Endothelial cell of umbilical vein (primary cell): ENCODE data around the gene DPP9. TPM values are rescaled to one million over a fixed set of nuclear protein-coding genes. Genes with fewer than 3 reads are reported as not detected.

ENCODE experiments used
- BruUV-seq: library from RNA; stranded (reverse); fragments of 400-500 nt; replicated peaks from 2 replicates; lab custom pipeline; 2021; lab: Mats Ljungman, UMichigan
- CTCF ChIA-PET: fragments of 300-600, 350-600 bp; sonication (Branson Sonifier 250); formaldehyde crosslinking; loops from one replicate; lab custom pipeline; 2021; ENCODE audit warnings: antibody characterized with exemption, inconsistent platforms; lab: Charles Lee
- POLR2A ChIA-PET: fragments of 300-600, 350-600 bp; sonication (Branson Sonifier 250); formaldehyde crosslinking; loops from one replicate; lab custom pipeline; 2021; ENCODE audit warnings: antibody characterized with exemption, inconsistent platforms; lab: Charles Lee
- DNase-seq: peaks from one replicate; pipeline ENCODE4 v3.0.0-alpha.2; 2011; ENCODE audit warnings: low read depth, low spot score
- FAIRE-seq: peaks from 2 replicates; lab custom pipeline; 2011; peaks lifted over from hg19 to GRCh38; lab: Jason Lieb, UNC
- H2AFZ ChIP-seq: 2 replicates; pipeline ENCODE4 v1.6.0; 2012; ENCODE audit warnings: low read depth, low read length, control low read depth, inconsistent platforms
- H3K27ac ChIP-seq: 2 replicates; pipeline ENCODE4 v1.5.1; 2011; ENCODE audit warnings: low read depth, mild to moderate bottlenecking, control low read depth, low read length, moderate library complexity; ENCODE audit not compliant: insufficient read depth
- H3K27me3 ChIP-seq, 2 experiments: 2 replicates each; pipeline versions ENCODE4 v1.6.0 to v1.6.1; 2011; ENCODE audit warnings: low read length in 2 of 2, mixed read lengths in 1 of 2; ENCODE audit not compliant: control insufficient read depth in 2 of 2, insufficient read depth in 2 of 2
- H3K36me3 ChIP-seq, 2 experiments: 2 replicates in 1 of 2; 3 replicates in 1 of 2; pipeline ENCODE4 v1.5.1; 2011; ENCODE audit warnings: low read length in 2 of 2, mild to moderate bottlenecking in 1 of 2, moderate library complexity in 1 of 2; ENCODE audit not compliant: control insufficient read depth in 2 of 2, insufficient read depth in 2 of 2; ENCODE audit errors: extremely low read depth in 1 of 2
- H3K4me1 ChIP-seq: 3 replicates; pipeline ENCODE4 v1.5.1; 2011; ENCODE audit warnings: mild to moderate bottlenecking, low read length; ENCODE audit not compliant: control insufficient read depth, insufficient read depth; ENCODE audit errors: extremely low read depth
- H3K4me2 ChIP-seq: 2 replicates; pipeline ENCODE4 v1.6.1; 2011; ENCODE audit warnings: low read length, control low read depth, mixed read lengths; ENCODE audit not compliant: insufficient read depth
- H3K4me3 ChIP-seq, 3 experiments: fragments of 200-600 bp in 1 of 3; sonication (generic), shearing (Covaris generic) in 1 of 3; replicated peaks in 1 of 3; 2 replicates each; pipeline ENCODE4 v1.5.1; 2011 to 2016; ENCODE audit warnings: control low read depth in 3 of 3, low read length in 3 of 3, mild to moderate bottlenecking in 2 of 3, inconsistent platforms in 1 of 3, low read depth in 1 of 3, moderate library complexity in 1 of 3; ENCODE audit not compliant: insufficient read depth in 1 of 3
- H3K79me2 ChIP-seq: 2 replicates; pipeline ENCODE4 v1.6.0; 2012; ENCODE audit warnings: low read length, inconsistent platforms; ENCODE audit not compliant: control insufficient read depth, insufficient read depth
- H3K9ac ChIP-seq: replicated peaks from 2 replicates; pipeline ENCODE3; 2011; ENCODE audit warnings: low read length, control low read depth; ENCODE audit not compliant: insufficient read depth; ENCODE audit errors: extremely low read depth
- H3K9me1 ChIP-seq: replicated peaks from 3 replicates; pipeline ENCODE4 v1.6.0; 2011; ENCODE audit warnings: mild to moderate bottlenecking, low read length; ENCODE audit not compliant: control insufficient read depth, insufficient read depth; ENCODE audit errors: extremely low read depth
- H3K9me3 ChIP-seq: replicated peaks from 2 replicates; pipeline ENCODE4 v1.5.1; 2012; ENCODE audit warnings: low read length, inconsistent platforms; ENCODE audit not compliant: control insufficient read depth, insufficient read depth
- H4K20me1 ChIP-seq: replicated peaks from 2 replicates; pipeline ENCODE3; 2011; ENCODE audit warnings: mild to moderate bottlenecking, low read length; ENCODE audit not compliant: control insufficient read depth, insufficient read depth; ENCODE audit errors: extremely low read depth
- CTCF ChIP-seq, 2 donors: IDR thresholded peaks; 1 replicate in 1 of 2; 2 replicates in 1 of 2; pipeline ENCODE4 v1.5.1; 2011; ENCODE audit warnings: low read length in 2 of 2, mild to moderate bottlenecking in 2 of 2, moderate library complexity in 2 of 2, control low read depth in 1 of 2, inconsistent platforms in 1 of 2, low read depth in 1 of 2; ENCODE audit not compliant: insufficient read depth in 1 of 2; ENCODE audit errors: extremely low read depth in 1 of 2
- FOS ChIP-seq: IDR thresholded peaks from 2 replicates; pipeline ENCODE4 v1.6.1; 2011; ENCODE audit warnings: mild to moderate bottlenecking, low read length, moderate library complexity, borderline replicate concordance; ENCODE audit not compliant: insufficient read depth
- POLR2AphosphoS5 ChIP-seq: IDR thresholded peaks from 2 replicates; pipeline ENCODE4 v1.6.1; 2012; ENCODE audit warnings: low read depth, mild to moderate bottlenecking, control low read depth, low read length, moderate library complexity; ENCODE audit not compliant: insufficient read depth
- dilution Hi-C: fragments of 300-500 bp; cut with MboI; formaldehyde crosslinking; loops from one replicate; pipeline ENCODE4 v1.15.0; 2019; ENCODE audit warnings: low sequenced_read_pairs; ENCODE audit not compliant: extremely low pct_ligation_motif_present
- intact Hi-C: fragments of 100-400 bp; cut with micrococcal nuclease; formaldehyde crosslinking; loops from one replicate; pipeline ENCODE4 v1.10.0; 2022
- polyA plus RNA-seq, 4 experiments: library from polyadenylated mRNA; depleted of rRNA in 3 of 4; stranded (reverse) in 3 of 4; unstranded in 1 of 4; fragments of >200 nt; gene quantifications; 2 replicates each; pipeline versions ENCODE4 v1.2.1 to v1.2.3, GENCODE V29; 2011 to 2012; ENCODE audit warnings: missing spikeins in 1 of 4
- total RNA-seq: library from RNA; stranded (reverse); gene quantifications from 2 replicates; pipeline ENCODE4 v1.2.3, GENCODE V29; 2021

The DPP9 gene
- total and polyA plus RNA-seq, 2 donors (not counting 3 experiments of a cell fraction or from before 2014, with no cell fraction given) = 31.5 to 98.0 TPM

GRCh38 chr19:4732680-4733114, 9.1 kb upstream of the DPP9 start:
- intact Hi-C loops (loop anchor here (1.0 to 10.0 kb wide), 3 partner anchors 59 to 182 kb away; partner anchors contain the start of gene FEM1A), dilution Hi-C loops (no loop called here)
- no peaks in the 10 kb centered on the region for H3K9me3 ChIP-seq
- H3K4me1 ChIP-seq = no peaks in the 10 kb centered on the region
- no peak for TF ChIP-seq POLR2AphosphoS5
- TF ChIP-seq CTCF (IDR thresholded peaks at IDR 0.05; ENCODE audit: extremely low read depth in 1 of 2, insufficient read depth in 1 of 2, low read depth in 1 of 2, low read length in 2 of 2) = peak; percentile 44 to 74
- H3K27ac ChIP-seq = no peak overlapping the region
- no peaks in the 10 kb centered on the region for H3K36me3 ChIP-seq
- H3K9ac ChIP-seq = no peak overlapping the region
- CTCF ChIA-PET = interaction anchor here (1.1 to 16.2 kb wide), 7 partner anchors 52 to 179 kb away, joined by 3 to 362 read pairs (median 6); partner anchors contain the start of gene FEM1A
- no peaks in the 10 kb centered on the region for H4K20me1 ChIP-seq
- no peaks in the 10 kb centered on the region for H3K79me2 ChIP-seq
- no peak overlapping the region for H3K4me2 ChIP-seq
- H3K9me1 ChIP-seq = no peaks in the 10 kb centered on the region
- H2AFZ ChIP-seq = no peak overlapping the region
- no peak overlapping the region for H3K4me3 ChIP-seq
- BruUV-seq = no TSS peak
- peak; percentile 77 for FAIRE-seq
- DNase-seq = peak; percentile 48
- POLR2A ChIA-PET = interaction anchor here (0.8 kb wide), 1 partner anchor 59 kb away, joined by 3 read pairs; the partner anchor contains the start of gene FEM1A
- no peaks in the 10 kb centered on the region for H3K27me3 ChIP-seq

- Histone ChIP-seq H3K4me1 (no peaks in the 10 kb centered on the region), H3K9me1 (no peaks in the 10 kb centered on the region), H3K36me3 (no peaks in the 10 kb centered on the region), H4K20me1 (no peaks in the 10 kb centered on the region), H3K4me2 (no peak overlapping the region), H3K79me2 (no peaks in the 10 kb centered on the region), H3K9me3 (no peaks in the 10 kb centered on the region), H3K27ac (no peak overlapping the region), H3K9ac (no peak overlapping the region), H3K27me3 (no peaks in the 10 kb centered on the region), H2AFZ (no peak overlapping the region), H3K4me3 (no peak overlapping the region)
- dilution Hi-C loops = no loop called here
- intact Hi-C loops = loop anchor here (10.0 kb wide), 1 partner anchor 184 kb away; no protein-coding TSS in a partner anchor
- FAIRE-seq (no peak), DNase-seq (peak; percentile 19)
- CTCF ChIA-PET = interaction anchor here (1.1 to 16.2 kb wide), 3 partner anchors 29 to 74 kb away, joined by 3 to 362 read pairs (median 7); partner anchors contain the start of gene FEM1A
- TF ChIP-seq CTCF (IDR thresholded peaks at IDR 0.05; ENCODE audit: extremely low read depth in 1 of 2, insufficient read depth in 1 of 2, low read depth in 1 of 2, low read length in 2 of 2) = peak; percentile 38 to 56
- TF ChIP-seq FOS = no peak
- BruUV-seq = no TSS peak
- POLR2A ChIA-PET = no interaction called here
Measured at GRCh38 chr19:4730740-4731171, 7.1 kb upstream of the DPP9 start.
